Thyroid gland (tissue), 4 donors: ENCODE measurements around the gene C2orf69. TPM values are rescaled to one million over a fixed set of nuclear protein-coding genes. Genes with fewer than 3 reads are reported as not detected.

Experiments used
- DNase-seq, 2 donors: peaks; one replicate each; pipeline ENCODE4 v3.0.0-alpha.2; 2019
- H3K27ac ChIP-seq, 3 donors: fragments of 200-600 bp; sonication (generic); 1 replicate in 2 of 3; 2 replicates in 1 of 3; pipeline ENCODE4 v1.5.1; 2016 to 2019; ENCODE audit warnings: mild to moderate bottlenecking in 1 of 3, moderate library complexity in 1 of 3
- H3K27me3 ChIP-seq: fragments of 200-600 bp; sonication (generic); one replicate; pipeline ENCODE4 v1.5.1; 2019
- H3K36me3 ChIP-seq, 2 donors: fragments of 200-600 bp; sonication (generic); one replicate each; pipeline ENCODE4 v1.5.1; 2016 to 2019
- H3K4me1 ChIP-seq, 2 donors: fragments of 200-600 bp; sonication (generic); one replicate each; pipeline ENCODE4 v1.5.1; 2017 to 2019
- H3K4me3 ChIP-seq, 3 donors: fragments of 200-600 bp; sonication (generic); replicated peaks in 1 of 3; 1 replicate in 2 of 3; 2 replicates in 1 of 3; pipeline ENCODE4 v1.5.1; 2016; ENCODE audit warnings: mild to moderate bottlenecking in 1 of 3
- H3K9me3 ChIP-seq: fragments of 200-600 bp; sonication (generic); one replicate; pipeline ENCODE4 v1.5.1; 2017
- CTCF ChIP-seq, 6 experiments: fragments of 200-600 bp in 3 of 6; fragments of 450-650 bp in 3 of 6; sonication (generic) in 3 of 6; IDR thresholded peaks; one replicate each; pipeline ENCODE4 v1.5.1; 2016 to 2019; ENCODE audit warnings: antibody characterized with exemption in 6 of 6, mild to moderate bottlenecking in 2 of 6, inconsistent platforms in 1 of 6, moderate library complexity in 1 of 6
- POLR2A ChIP-seq, 2 donors: fragments of 450-650 bp; IDR thresholded peaks; one replicate each; pipeline ENCODE4 v1.6.1; 2017; ENCODE audit warnings: antibody characterized with exemption in 2 of 2, mild to moderate bottlenecking in 2 of 2, moderate library complexity in 1 of 2
- WGBS, 2 donors: methylation state at CpG; one replicate each; pipeline ENCODE4 v1.1.5; 2017; 5-methylcytosine and 5-hydroxymethylcytosine counted together
- intact Hi-C: fragments of 100-400 bp; cut with DNase I; formaldehyde crosslinking; loops from one replicate; pipeline ENCODE4 v1.15.1; 2023
- total RNA-seq, 4 donors: library from RNA; depleted of rRNA; stranded (reverse); fragments of >200 nt; gene quantifications; one replicate each; pipeline ENCODE4 v1.2.3, GENCODE V29; 2016

Gene C2orf69
- total RNA-seq, 4 donors from 2014 or later, result 11.3 to 12.8 (median 12.3) TPM

- H3K27ac ChIP-seq, result no peak overlapping the region
- no peaks in the 10 kb centered on the region for H3K27me3 ChIP-seq
- WGBS, 2 donors, result 96 to 97% methylated on average over 4 of the region's 4 CpGs
- intact Hi-C loops, result no loop called here
- TF ChIP-seq POLR2A (IDR thresholded peaks at IDR 0.05) (no peak), CTCF (IDR thresholded peaks at IDR 0.05) (no peak)
- no peak for DNase-seq
- H3K9me3 ChIP-seq, result no peaks in the 10 kb centered on the region
- no peak overlapping the region for H3K4me3 ChIP-seq
- peaks cover 26 to 27% of the 10 kb centered on the region in 2 donors for H3K4me1 ChIP-seq
- H3K36me3 ChIP-seq, result peaks cover 28 to 33% of the 10 kb centered on the region in 2 donors
Observed at GRCh38 chr2:199958014-199958413, 46.9 kb downstream of the C2orf69 start.

DNA sequence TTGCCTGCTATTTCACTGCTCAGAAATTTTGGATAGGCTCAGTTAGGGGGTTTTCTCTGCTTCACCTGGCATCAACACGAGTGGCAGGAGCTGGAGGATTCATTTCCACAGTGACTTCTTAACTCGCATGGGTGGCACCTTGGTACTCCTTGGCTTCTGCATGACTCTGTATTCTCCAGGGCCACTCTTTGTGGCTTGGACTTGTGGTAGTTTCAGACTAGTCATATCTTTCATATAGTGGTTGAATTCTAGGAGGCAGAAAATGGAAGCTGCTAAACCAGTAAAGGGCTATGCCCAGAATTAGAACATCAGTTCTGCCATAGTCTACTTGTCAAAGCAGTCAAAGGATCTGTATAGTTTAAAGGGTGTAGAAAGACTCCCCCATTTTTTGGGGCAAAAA, 51.1 kb downstream of the C2orf69 start:
- intact Hi-C loops, result no loop called here
- H3K4me3 ChIP-seq, result no peak overlapping the region
- H3K36me3 ChIP-seq, result peaks cover 44 to 58% of the 10 kb centered on the region in 2 donors
- no peaks in the 10 kb centered on the region for H3K27me3 ChIP-seq
- peaks cover 2 to 5% of the 10 kb centered on the region in 2 donors for H3K4me1 ChIP-seq
- no peaks in the 10 kb centered on the region for H3K9me3 ChIP-seq
- no peak overlapping the region for H3K27ac ChIP-seq
- 89 to 93% methylated on average over 2 of the region's 2 CpGs for WGBS, 2 donors
- no peak for DNase-seq
- TF ChIP-seq POLR2A (IDR thresholded peaks at IDR 0.05) (no peak), CTCF (IDR thresholded peaks at IDR 0.05) (no peak)

GRCh38 chr2:199966405-199966804, 55.3 kb downstream of the C2orf69 start:
- intact Hi-C loops, result no loop called here
- Histone ChIP-seq H3K4me3 (no peak overlapping the region), H3K36me3 (peaks cover 29 to 37% of the 10 kb centered on the region in 2 donors), H3K9me3 (no peaks in the 10 kb centered on the region), H3K27ac (no peak overlapping the region), H3K27me3 (no peaks in the 10 kb centered on the region), H3K4me1 (no peaks in the 10 kb centered on the region)
- no peak for DNase-seq
- 86 to 87% methylated on average over 2 of the region's 2 CpGs for WGBS, 2 donors
- TF ChIP-seq POLR2A (IDR thresholded peaks at IDR 0.05), result no peak
- TF ChIP-seq CTCF (IDR thresholded peaks at IDR 0.05), result no peak

DNA sequence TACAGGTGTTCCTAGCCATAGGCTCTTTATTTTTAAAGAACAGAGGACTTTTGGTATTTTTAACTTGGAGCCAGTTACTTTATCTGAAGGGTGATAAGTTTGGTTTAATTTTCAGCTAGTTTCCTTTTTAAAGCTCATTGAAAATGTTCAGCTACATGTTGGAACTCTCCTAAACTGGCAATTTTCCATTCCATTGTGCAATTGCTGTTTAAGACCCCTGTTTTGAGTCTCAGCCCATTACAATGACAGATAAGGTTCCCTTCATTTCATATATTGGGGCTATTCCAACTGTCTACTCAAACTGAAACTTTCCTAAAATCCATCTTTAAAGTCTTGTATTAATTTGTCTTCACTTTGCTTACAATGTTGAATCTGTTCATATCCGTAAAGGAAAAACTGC, 55.9 kb downstream of the C2orf69 start:
- TF ChIP-seq CTCF (IDR thresholded peaks at IDR 0.05) (no peak), POLR2A (IDR thresholded peaks at IDR 0.05) (no peak)
- no peaks in the 10 kb centered on the region for H3K4me1 ChIP-seq
- no peaks in the 10 kb centered on the region for H3K9me3 ChIP-seq
- no peak for DNase-seq
- intact Hi-C loops, result no loop called here
- H3K36me3 ChIP-seq, result peaks cover 23 to 32% of the 10 kb centered on the region in 2 donors
- H3K4me3 ChIP-seq, result no peak overlapping the region
- H3K27me3 ChIP-seq, result no peaks in the 10 kb centered on the region
- H3K27ac ChIP-seq, result no peak overlapping the region
- 92 to 97% methylated on average over 1 of the region's 1 CpG for WGBS, 2 donors

DNA sequence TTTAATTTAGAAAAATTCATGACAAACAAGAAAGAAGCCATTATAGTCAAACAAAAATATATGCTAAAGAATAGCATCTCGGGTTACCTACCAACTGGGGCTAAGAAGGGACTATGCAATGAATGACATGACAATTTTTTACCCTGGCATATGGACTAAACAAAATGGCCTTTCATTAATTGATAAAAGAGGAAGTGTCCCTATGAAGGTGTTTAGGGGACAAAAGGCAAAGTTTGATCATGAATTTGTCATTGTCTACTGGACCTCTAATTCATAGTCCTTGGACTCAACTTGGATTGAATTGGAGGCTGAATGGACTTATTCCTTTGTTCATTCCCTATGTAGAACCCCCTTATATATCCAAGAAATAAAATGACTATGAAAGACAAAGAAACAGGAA, 57.0 kb downstream of the C2orf69 start:
- H3K27me3 ChIP-seq, result no peaks in the 10 kb centered on the region
- H3K36me3 ChIP-seq, result peaks cover 16 to 24% of the 10 kb centered on the region in 2 donors

More for the DNA sequence above, 57.0 kb downstream of the C2orf69 start:
- DNase-seq, result no peak
- Histone ChIP-seq H3K27ac (no peak overlapping the region), H3K4me3 (no peak overlapping the region), H3K9me3 (no peaks in the 10 kb centered on the region), H3K4me1 (no peaks in the 10 kb centered on the region)
- intact Hi-C loops, result no loop called here
- 86 to 96% methylated on average over 1 of the region's 1 CpG for WGBS, 2 donors
- TF ChIP-seq CTCF (IDR thresholded peaks at IDR 0.05), result no peak
- TF ChIP-seq POLR2A (IDR thresholded peaks at IDR 0.05), result no peak
